Measurements from ENCODE around the gene KLK14. TPM values are rescaled to one million over a fixed set of nuclear protein-coding genes. Genes with fewer than 3 reads are reported as not detected.

Gene KLK14
- total and polyA plus RNA-seq, 10 of the 15 experiments (the other 5 are each of a cell fraction or from before 2014, with no cell fraction given), result not detected

- Histone ChIP-seq H3K4me1 (ENCODE audit: control insufficient read depth, insufficient read depth, low read length) (no peaks in the 10 kb centered on the region), H3K36me3 (ENCODE audit: control insufficient read depth in 2 of 2, insufficient read depth in 2 of 2, low read length in 1 of 2) (peaks cover 0 to 6% of the 10 kb centered on the region in 2 experiments; a peak in 3 of 4 replicates), H3K4me3 (no peak overlapping the region), H3K27ac (ENCODE audit: control insufficient read depth, insufficient read depth) (no peak overlapping the region), H3K9me3 (replicated peaks; ENCODE audit: control insufficient read depth, insufficient read depth, low read length) (no peaks in the 10 kb centered on the region), H4K20me1 (ENCODE audit: control insufficient read depth, insufficient read depth) (no peaks in the 10 kb centered on the region; the same call in 1 of the 2 replicates), H2AFZ (ENCODE audit: control insufficient read depth, low read depth, low read length) (no peak overlapping the region), H3K9ac (ENCODE audit: control insufficient read depth, insufficient read depth, low read length) (no peak overlapping the region), H3K79me2 (ENCODE audit: control insufficient read depth, insufficient read depth, low read length) (no peaks in the 10 kb centered on the region), H3K4me2 (ENCODE audit: control insufficient read depth, insufficient read depth) (no peak overlapping the region), H3K27me3 (replicated peaks in 1 of 2; ENCODE audit: control insufficient read depth in 2 of 2, insufficient read depth in 2 of 2, low read length in 1 of 2) (no peaks in the 10 kb centered on the region)
- RAD21 ChIA-PET (ENCODE audit: unreplicated experiment), result interaction anchor here (0.7 kb wide), 1 partner anchor 157 kb away, joined by 3 read pairs; no protein-coding TSS in a partner anchor
- POLR2A ChIA-PET, result no interaction called here
- SMC1A ChIA-PET (ENCODE audit: uncharacterized antibody, unreplicated experiment), result no interaction called here
- in situ Hi-C loops (cut with MboI) (loop anchor here (10.0 kb wide), 1 partner anchor 160 kb away; no protein-coding TSS in a partner anchor), intact Hi-C loops (cut with micrococcal nuclease; ENCODE audit: unreplicated experiment) (loop anchor here (5.0 kb wide), 1 partner anchor 162 kb away; no protein-coding TSS in a partner anchor)
- no peak for ATAC-seq
- no TSS peak for BruUV-seq (replicated peaks)
- TF ChIP-seq ZNF384 (IDR thresholded peaks at IDR 0.05; ENCODE audit: borderline replicate concordance, low read depth, low read length) (peak; percentile 96), SMC3 (IDR thresholded peaks at IDR 0.05; ENCODE audit: borderline replicate concordance, low read length) (peak; percentile 28; the same call in 1 of the 2 replicates), RAD21 (IDR thresholded peaks at IDR 0.05; ENCODE audit: insufficient read depth, low read depth, low read length) (peak; percentile 55; the same call in 1 of the 2 replicates), MXI1 (IDR thresholded peaks at IDR 0.05; ENCODE audit: low read depth, low read length) (no peak), CTCF (IDR thresholded peaks at IDR 0.05 in 2 of 3, conservative IDR thresholded peaks at IDR 0.05 in 1 of 3; ENCODE audit: control insufficient read depth in 2 of 3, extremely low read depth in 1 of 3, insufficient read depth in 1 of 3, low read depth in 3 of 3, low read length in 3 of 3) (peak; percentile 57 to 74 (median 62))
- 35% methylated on average over 11 of the region's 15 CpGs for WGBS (ENCODE audit: insufficient coverage, insufficient replicate concordance, low lambda C conversion rate, missing lambda C conversion rate)
- CTCF ChIA-PET, result interaction anchor here (0.6 to 0.7 kb wide), 2 partner anchors 276 to 646 kb away, joined by 3 to 4 read pairs; no protein-coding TSS in a partner anchor
- FAIRE-seq, result no peak
- DNase-seq (ENCODE audit: low read depth, low spot score), result no peak
Measured at GRCh38 chr19:51094696-51095279, 12.1 kb upstream of the KLK14 start.
